Right renal cortex interstitium (tissue), 3 donors: ENCODE measurements around the gene EPB41. TPM values are rescaled to one million over a fixed set of nuclear protein-coding genes. Genes with fewer than 3 reads are reported as not detected.
A peak's percentile ranks its signal among the peaks of the same experiment; 100 is the strongest.
"Not testable (repeated sequence)": the region's sequence is repeated elsewhere in the genome, so short reads cannot be mapped to it uniquely, and the experiment has no call there.

Experiments used
- DNase-seq, 3 donors: peaks; one replicate each; pipeline ENCODE4 v3.0.0-alpha.2; 2013; ENCODE audit warnings: low read depth in 3 of 3, low spot score in 2 of 3
- polyA plus RNA-seq, 3 donors: library from polyadenylated mRNA; unstranded; fragments of 120-200 nt; gene quantifications; one replicate each; pipeline ENCODE4 v1.2.1, GENCODE V29; 2013; ENCODE audit not compliant: insufficient read length in 3 of 3

The EPB41 gene
- polyA plus RNA-seq, 3 donors = 55.8 to 57.9 (median 56.5) TPM

DNA sequence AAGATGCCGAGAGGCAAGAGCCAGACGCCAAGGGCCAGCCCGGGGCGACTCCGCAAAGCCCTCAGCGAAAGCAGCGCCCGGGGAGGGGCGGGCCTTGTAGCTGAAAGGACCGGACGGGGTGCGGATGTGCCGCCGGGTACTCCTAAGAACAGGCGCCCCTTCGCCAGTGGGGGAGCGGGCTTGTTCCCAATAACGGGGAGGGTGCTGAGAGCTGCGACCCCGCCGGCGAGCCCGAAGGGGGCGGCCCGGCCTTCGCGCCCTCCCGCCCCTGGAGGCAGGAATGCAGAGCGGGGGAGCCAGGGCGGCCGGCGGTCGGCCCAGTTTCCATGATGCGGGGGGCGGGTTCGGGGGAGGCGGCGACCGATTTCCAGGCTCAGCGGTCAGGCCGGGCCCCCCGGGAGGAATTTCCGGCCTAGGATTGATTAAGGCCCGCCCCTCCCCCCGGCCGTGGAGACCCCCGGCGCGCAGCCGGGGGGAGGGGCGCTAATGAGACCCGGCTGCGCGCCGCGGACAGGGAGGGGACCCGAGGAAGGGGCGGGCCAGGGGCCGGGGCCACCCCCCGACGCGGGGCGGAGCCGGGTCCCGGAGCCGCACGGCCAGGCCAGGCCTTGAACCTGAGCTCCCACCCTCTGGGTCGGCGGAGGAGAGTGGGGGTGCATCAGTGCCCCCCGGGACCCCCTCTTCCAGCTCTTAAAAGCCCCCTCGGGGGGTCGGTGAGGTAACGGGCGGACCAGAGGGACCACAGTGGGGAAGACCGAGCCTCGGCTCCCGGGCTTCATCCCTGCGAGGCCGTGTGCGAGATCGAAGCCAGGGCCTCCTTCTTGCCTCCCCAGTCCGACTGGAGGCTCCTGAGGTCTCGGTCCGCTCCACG, 210.2 kb downstream of the EPB41 start:
- peak in 2 of 3 donors; percentile 76 to 82 for DNase-seq

- DNase-seq = no peak
Observed at GRCh38 chr1:29125237-29125641, 210.9 kb downstream of the EPB41 start.

DNA sequence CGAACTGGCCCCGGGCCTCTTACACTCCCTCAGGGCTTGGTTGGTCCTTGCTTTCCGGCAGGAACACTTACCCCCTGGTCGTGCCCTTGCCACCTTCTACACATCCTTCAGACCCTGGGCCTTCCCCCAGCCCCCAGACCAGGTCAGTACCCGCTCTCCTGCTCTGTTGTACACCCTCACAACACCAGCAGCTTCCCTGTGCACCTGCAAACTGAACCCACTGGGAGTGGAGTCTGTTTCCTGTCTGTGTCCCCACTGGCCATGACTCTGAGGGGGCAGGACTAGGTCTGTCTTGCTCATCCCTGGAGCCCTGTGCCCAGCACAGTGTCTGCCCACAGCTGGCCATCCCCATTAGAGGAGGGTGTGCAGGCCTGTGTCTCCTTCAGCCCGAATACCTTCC, 211.4 kb downstream of the EPB41 start:
- no peak for DNase-seq

DNA sequence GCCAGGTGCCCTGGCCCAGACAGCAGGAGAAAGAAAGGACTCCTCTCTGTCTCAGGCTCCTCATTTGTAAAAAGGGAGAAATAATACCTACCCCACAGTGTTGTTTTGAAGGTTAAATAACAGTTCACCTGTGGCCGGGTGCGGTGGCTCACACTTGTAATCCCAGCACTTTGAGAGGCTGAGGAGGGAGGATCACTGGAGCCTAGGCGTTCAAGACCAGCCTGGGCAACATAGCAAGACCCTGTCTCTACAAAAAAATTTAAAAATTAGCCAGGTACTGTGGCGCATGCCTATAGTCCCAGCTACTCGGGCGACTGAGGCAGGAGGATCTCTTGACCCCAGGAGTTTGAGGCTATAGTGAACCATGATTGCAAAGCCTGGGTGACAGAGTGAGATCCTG, 211.8 kb downstream of the EPB41 start:
- DNase-seq = no peak

- DNase-seq = no peak
Observed at GRCh38 chr1:29128739-29129138, 214.4 kb downstream of the EPB41 start.

GRCh38 chr1:29129916-29130315, 215.5 kb downstream of the EPB41 start:
- DNase-seq = no peak

- not testable (repeated sequence) for DNase-seq
Observed at GRCh38 chr1:29131056-29131455, 216.7 kb downstream of the EPB41 start.

DNA sequence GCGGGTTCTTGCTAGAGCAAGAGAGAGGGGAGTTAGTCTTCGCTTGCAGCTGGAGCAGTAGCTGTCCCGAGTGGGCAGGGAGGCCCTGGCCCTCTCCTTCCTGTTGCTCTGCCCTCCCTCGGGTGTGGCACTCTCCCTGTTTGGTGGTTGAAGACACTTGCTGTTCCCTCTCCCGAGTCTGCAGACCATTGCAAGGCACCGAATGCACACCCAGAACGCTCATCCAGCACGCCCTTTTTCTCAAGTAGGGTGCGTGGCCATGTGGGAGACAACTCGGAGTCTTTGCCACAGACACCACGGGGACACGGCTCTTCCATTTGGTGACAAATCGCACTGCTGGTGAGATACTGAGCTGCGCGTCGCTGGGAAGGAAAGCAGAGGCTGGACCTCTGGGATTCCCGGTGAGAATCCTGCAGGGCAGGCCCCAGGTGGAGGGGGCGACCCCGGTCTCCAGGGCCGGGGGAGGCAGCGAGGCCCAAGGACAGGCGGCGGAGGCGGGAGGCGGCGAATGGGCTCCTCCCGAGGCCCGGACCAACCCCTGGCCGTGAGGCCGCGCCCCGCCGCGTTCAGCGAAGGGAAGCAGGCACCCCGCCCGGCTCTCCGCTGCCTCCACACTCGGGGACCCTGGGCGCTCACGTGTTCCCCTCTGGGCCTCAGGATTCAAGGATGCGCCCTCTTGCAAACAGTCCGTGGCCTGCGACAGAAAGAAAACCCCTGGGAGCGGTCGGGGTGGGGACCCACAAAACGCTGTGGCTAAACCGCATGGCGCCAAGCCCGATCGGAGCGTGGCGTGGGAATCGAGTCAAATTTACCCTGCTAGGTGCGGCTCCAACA, 219.7 kb downstream of the EPB41 start:
- DNase-seq = no peak

DNA sequence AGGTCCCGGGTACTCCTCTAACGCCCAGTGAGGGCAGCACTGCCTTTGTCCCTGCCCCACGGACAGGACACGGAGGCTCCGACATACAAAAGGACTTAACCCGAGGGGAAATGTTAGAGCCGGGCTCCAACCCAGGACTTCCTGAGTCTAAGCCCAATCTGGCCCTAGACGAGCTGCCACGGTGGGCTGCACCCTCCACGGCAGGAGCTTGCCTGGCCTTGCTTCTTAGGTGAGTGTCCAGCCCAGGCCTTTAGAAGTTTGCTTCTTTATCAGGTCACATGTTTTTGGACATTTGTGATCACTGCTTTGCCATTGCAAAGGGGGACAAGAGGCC, 220.3 kb downstream of the EPB41 start:
- DNase-seq = no peak

DNA sequence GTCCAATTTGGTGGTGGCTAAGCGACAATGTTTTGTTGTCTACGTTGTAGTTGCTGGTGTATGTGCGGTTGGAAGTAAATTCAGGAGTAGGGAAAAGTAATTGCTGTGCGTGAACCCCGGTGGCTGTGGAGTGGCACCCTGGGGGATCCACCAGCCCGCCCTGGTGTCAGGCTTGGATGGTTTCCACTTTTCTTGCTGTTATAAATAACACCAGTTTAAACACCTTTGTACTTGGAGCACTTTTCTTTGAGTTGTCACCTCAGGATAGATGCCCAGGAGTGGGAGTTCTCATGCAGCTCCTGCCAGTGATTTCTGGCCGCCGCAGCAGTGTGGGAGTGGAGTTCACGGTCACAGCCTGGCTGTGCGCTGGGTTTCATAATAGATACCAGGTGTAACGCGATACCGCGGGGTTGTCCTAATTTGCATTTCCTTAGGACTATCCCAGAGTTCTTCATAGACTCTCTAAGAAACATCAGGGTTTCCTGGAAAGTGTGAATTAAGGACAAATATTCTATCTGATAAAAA, 222.1 kb downstream of the EPB41 start:
- no peak for DNase-seq

DNA sequence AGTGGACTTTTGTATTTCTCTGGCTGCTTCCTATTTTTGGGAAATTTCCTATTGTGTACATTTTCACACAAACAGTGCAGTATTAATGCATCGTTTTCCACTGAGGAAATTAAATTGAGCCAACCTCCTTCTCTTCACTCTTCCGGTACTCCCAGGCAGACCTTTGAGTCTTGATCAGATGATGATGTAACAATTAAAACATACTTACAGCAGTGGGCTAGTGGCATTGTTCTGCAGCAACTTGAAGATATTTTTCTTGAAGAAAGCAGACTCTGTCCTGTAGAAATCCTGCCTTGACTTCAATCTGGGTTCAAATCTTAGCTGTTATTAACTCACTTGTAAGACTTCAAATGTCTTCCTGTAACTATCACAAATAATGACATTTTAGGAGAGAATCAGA, 228.3 kb downstream of the EPB41 start:
- no peak for DNase-seq

- DNase-seq = no peak
Observed at GRCh38 chr1:29144178-29144577, 229.8 kb downstream of the EPB41 start.

GRCh38 chr1:29145739-29146437, 231.5 kb downstream of the EPB41 start:
- no peak for DNase-seq

DNA sequence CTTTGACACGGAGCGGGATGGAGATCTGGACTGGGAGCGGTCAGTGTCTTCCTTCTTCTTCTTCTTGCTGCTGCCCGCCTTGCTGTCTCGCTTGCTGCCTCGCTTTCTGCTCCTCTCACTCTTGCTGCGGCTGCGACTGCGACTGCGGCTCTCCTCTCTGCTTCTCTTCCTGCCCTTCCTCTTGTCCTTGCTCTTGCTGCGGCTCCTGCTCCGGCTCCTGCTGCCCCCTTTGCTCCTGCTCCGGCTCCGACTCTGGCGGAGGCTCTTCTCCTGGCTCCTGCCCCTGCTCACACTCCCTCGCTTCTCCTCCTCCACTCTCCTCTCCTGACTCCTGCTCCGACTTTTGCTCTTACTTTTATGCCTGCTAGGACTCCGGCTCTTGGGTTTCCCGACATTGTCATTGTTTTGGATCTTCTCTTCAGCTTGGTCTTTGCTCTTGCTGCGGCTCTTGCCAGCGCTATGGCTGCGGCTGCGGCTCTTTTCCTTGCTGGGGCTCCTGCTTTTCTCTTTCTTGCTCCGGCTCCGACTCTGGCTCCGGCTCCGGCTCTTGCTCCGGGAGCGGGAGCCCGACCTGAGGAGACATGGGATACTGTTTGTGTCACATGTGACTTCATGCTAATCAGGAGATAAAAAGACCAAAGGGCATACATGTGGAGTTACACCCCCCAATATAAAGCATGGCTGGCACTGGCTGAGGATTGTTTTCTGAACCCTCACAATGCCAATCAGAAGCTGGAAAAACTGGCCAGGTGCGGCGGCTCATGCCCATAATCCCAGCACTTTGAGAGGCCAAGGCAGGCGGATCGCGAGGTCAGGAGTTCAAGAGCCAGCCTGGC, 234.5 kb downstream of the EPB41 start:
- DNase-seq = no peak

- DNase-seq = not testable (repeated sequence)
Observed at GRCh38 chr1:29150346-29150745, 236.0 kb downstream of the EPB41 start.

DNA sequence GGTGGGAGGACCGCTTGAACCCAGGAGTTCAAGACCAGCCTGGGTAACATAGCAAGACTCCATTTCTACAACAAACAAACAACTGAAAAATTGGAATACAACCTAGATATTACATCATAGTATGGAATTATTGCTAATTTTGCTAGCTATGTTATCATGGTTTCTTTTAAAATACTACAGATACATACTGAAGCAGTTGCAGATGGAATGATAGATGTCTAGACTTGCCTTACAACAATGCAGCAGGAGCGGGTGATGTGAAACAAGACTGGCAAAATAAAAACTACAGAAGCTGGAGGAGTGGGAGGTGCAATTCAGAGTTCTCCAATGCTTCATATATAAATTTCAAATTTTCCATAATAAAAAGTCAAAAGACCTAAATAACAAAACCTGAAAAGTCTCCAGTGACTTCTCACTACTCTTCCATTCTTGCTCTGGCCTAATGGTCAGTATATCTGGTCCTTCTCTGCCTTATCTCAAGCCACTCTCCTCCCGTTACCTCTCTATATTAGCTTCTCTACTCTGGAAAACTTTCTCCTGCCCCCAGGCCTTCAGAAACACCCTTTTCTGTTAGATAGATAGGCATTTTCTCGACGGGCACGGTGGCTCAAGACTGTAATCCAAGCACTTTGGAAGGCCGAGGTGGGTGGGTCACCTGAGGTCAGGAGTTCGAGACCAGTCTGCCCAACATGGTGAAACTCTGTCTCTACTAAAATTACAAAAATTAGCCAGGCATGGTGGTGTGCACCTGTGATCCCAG, 237.9 kb downstream of the EPB41 start:
- no peak for DNase-seq

GRCh38 chr1:29156543-29157268, 242.3 kb downstream of the EPB41 start:
- DNase-seq = no peak

- DNase-seq = no peak
Observed at GRCh38 chr1:29157269-29157601, 242.9 kb downstream of the EPB41 start.

- no peak for DNase-seq
Observed at GRCh38 chr1:29159773-29160172, 245.4 kb downstream of the EPB41 start.
